SIG-M5 (cell line): ENCODE results near the gene CPS1.

Experiments
- DNase-seq: peaks from one replicate; lab custom pipeline; 2025; lab: John Stamatoyannopoulos, UW

CPS1 gene

GRCh38 chr2:210546424-210547208 is 9.8 kb upstream of the CPS1 start:
- no peak for DNase-seq

GRCh38 chr2:210548031-210548430 is 8.4 kb upstream of the CPS1 start:
- no peak for DNase-seq

- no peak for DNase-seq
Measured at GRCh38 chr2:210548878-210549384, 7.5 kb upstream of the CPS1 start.

GRCh38 chr2:210551001-210551400 is 5.4 kb upstream of the CPS1 start:
- DNase-seq = no peak

- DNase-seq = no peak
Measured at GRCh38 chr2:210553373-210553772, 3.0 kb upstream of the CPS1 start.

- no peak for DNase-seq
Measured at GRCh38 chr2:210555555-210555954, 844 bp upstream of the CPS1 start.

GRCh38 chr2:210557721-210558120 is 1.3 kb downstream of the CPS1 start:
- no peak for DNase-seq

GRCh38 chr2:210558708-210559107 is 2.3 kb downstream of the CPS1 start:
- no peak for DNase-seq

- no peak for DNase-seq
Measured at GRCh38 chr2:210559182-210559581, 2.8 kb downstream of the CPS1 start.

- no peak for DNase-seq
Measured at GRCh38 chr2:210561475-210561874, 5.1 kb downstream of the CPS1 start.

- DNase-seq = no peak
Measured at GRCh38 chr2:210562091-210562490, 5.7 kb downstream of the CPS1 start.

- DNase-seq = no peak
Measured at GRCh38 chr2:210562502-210563080, 6.2 kb downstream of the CPS1 start.

- DNase-seq = no peak
Measured at GRCh38 chr2:210567279-210567678, 10.9 kb downstream of the CPS1 start.

- no peak for DNase-seq
Measured at GRCh38 chr2:210568108-210568507, 11.7 kb downstream of the CPS1 start.

- no peak for DNase-seq
Measured at GRCh38 chr2:210577263-210578071, 21.1 kb downstream of the CPS1 start.

- DNase-seq = no peak
Measured at GRCh38 chr2:210584834-210585233, 28.4 kb downstream of the CPS1 start.

GRCh38 chr2:210586381-210586780 is 30.0 kb downstream of the CPS1 start:
- DNase-seq = no peak

GRCh38 chr2:210591663-210592062 is 35.3 kb downstream of the CPS1 start:
- DNase-seq = no peak

GRCh38 chr2:210592726-210593125 is 36.3 kb downstream of the CPS1 start:
- no peak for DNase-seq

GRCh38 chr2:210593166-210593565 is 36.8 kb downstream of the CPS1 start:
- DNase-seq = no peak

GRCh38 chr2:210598219-210598618 is 41.8 kb downstream of the CPS1 start:
- no peak for DNase-seq

GRCh38 chr2:210599476-210599875 is 43.1 kb downstream of the CPS1 start:
- no peak for DNase-seq

GRCh38 chr2:210604666-210605065 is 48.3 kb downstream of the CPS1 start:
- DNase-seq = no peak
